HCT116 (cell line): ENCODE measurements around the gene EXOC6B.

ENCODE experiments used
- POLR2AphosphoS5 ChIP-seq: IDR thresholded peaks from 2 replicates; pipeline ENCODE4 v1.6.1; 2011; ENCODE audit warnings: mild to moderate bottlenecking, low read depth, low read length, moderate library complexity
- SIN3A ChIP-seq: IDR thresholded peaks from 2 replicates; pipeline ENCODE4 v1.6.1; 2012; ENCODE audit warnings: low read depth
- ZNF274 ChIP-seq: fragments of 200-500 bp; sonication (Bioruptor generic); IDR thresholded peaks from 2 replicates; pipeline ENCODE4 v1.6.1; 2014; ENCODE audit warnings: mild to moderate bottlenecking, low read depth, low read length, inconsistent platforms
- TF ChIP-seq, protein P1 (sequence below), 3 experiments: fragments of 200-600 bp in 1 of 3; sonication (generic) in 1 of 3; IDR thresholded peaks in 2 of 3; conservative IDR thresholded peaks in 1 of 3; 2 replicates each; pipeline ENCODE4 v1.5.1; 2012 to 2017; ENCODE audit warnings: low read depth in 2 of 3, low read length in 2 of 3, antibody characterized with exemption in 1 of 3, borderline replicate concordance in 1 of 3, control low read depth in 1 of 3, mild to moderate bottlenecking in 1 of 3, mixed read lengths in 1 of 3, mixed run types in 1 of 3, moderate library complexity in 1 of 3; ENCODE audit not compliant: insufficient read depth in 1 of 3

DNA sequence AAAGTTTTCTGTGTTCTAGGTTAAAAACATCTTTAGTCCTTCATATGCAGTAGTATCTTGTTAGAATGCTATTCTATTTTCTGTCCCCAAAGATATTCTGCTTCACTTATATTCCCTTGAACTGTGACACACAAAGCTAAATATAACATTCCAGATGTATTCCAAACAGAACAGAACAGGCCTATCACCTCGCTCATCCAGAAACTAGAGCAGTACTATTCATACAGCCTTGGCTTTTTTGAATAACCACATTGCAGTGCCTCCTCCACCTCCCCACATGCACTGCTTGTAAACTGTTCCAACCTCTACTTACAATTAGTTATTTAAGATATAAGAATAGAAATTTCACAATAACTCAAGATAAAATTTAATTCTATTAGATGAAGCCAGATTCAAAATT, 196.8 kb downstream of the EXOC6B start:
- TF ChIP-seq SIN3A (no peak), ZNF274 (no peak), POLR2AphosphoS5 (no peak)
- TF ChIP-seq, protein P1, sequence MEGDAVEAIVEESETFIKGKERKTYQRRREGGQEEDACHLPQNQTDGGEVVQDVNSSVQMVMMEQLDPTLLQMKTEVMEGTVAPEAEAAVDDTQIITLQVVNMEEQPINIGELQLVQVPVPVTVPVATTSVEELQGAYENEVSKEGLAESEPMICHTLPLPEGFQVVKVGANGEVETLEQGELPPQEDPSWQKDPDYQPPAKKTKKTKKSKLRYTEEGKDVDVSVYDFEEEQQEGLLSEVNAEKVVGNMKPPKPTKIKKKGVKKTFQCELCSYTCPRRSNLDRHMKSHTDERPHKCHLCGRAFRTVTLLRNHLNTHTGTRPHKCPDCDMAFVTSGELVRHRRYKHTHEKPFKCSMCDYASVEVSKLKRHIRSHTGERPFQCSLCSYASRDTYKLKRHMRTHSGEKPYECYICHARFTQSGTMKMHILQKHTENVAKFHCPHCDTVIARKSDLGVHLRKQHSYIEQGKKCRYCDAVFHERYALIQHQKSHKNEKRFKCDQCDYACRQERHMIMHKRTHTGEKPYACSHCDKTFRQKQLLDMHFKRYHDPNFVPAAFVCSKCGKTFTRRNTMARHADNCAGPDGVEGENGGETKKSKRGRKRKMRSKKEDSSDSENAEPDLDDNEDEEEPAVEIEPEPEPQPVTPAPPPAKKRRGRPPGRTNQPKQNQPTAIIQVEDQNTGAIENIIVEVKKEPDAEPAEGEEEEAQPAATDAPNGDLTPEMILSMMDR (IDR thresholded peaks at IDR 0.05 in 2 of 3, conservative IDR thresholded peaks at IDR 0.05 in 1 of 3; ENCODE audit: borderline replicate concordance in 1 of 3, insufficient read depth in 1 of 3, low read depth in 2 of 3, low read length in 2 of 3), result no peak
